ENCODE results near the gene POMP.

Gene POMP

DNA sequence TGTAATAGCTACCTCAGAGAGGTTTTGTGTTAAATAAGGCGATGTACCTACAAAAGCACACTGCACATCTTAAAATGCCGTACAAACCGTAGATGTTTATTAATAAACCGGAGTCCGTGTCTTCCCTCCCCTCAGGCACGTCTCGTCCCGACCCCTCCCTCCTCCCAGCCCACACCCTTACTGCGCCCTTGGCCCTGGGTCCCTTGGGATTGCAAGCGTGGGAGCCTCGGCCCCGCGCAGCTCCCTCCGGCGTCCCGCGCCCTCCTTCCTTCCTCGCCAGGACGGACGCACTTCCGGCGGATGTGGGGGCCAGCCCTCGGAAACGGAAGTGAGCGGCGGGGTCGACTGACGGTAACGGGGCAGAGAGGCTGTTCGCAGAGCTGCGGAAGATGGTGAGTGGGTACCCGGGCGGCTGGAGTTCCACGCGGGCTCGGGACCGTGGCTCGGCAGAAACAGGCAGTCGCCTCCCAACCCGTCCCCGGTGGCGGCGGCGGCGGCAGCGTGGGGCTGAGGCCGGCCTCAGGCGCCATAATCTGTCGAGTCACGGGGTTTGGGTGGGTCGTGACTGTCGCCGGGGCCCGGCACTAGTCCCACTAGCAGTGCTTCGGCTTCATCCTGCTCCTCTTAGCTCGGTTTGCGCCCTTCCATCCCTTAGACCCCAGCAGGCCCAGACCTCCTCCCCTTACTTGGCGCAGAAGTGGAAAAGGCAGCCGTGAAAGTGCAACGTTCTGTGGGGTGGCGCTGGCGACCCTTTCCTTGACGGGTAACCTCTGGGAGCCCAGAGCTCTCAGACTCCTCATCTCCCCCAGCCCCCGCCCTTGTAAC lies at the start of gene POMP:
TSS of gene POMP (plus strand) at position 335 of the 825 bp plus-strand sequence. CDS start at position 390, 55 bp downstream.
- DNase-seq: peak; percentile 91

- no peak for DNase-seq
Measured at GRCh38 chr13:28609381-28609780, 49.5 kb upstream of the POMP start.

DNA sequence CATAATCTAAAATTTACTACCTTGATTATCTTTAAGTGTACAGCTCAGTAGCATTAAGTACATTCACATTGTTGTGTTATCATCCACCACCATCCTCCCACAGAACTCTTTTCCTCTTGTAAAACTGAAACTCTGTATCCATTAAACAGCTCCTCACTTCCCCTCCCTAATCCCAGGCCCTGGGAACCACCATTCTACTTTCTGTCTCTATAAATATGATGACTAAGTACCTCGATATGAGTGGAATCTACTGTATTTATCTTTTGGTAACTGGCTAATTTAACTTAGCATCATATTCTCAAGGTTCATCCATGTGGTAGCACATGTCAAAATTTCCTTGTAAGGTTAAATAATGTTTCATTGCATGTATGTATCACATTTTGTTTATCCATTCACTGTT lies 49.0 kb upstream of the POMP start:
- peak; percentile 82 for DNase-seq

GRCh38 chr13:28610996-28611395 lies 47.9 kb upstream of the POMP start:
- DNase-seq: no peak

DNA sequence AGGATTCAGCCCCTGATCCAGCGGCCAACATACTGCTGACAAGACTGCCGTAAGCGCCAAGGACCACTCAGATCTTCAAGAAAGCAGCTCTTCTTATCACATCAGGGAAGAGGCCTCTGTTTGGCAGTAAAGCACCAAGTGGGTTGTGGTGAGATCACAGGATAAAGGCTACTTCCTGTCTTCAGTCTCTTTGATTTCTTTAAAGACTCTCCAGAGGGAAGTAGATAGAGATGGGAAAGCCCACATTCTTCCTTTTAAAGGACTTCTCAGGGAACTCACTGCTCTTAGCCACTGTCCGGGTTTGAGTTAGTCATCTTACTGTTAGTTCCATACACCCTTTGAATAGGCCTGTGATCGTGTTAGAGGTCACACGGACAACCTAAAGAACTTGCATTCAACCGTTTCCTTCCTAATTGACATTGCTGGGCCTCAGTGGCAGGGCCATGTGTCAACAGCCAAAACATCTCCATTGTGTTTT lies 47.2 kb upstream of the POMP start:
- DNase-seq: no peak

GRCh38 chr13:28613562-28613961 lies 45.4 kb upstream of the POMP start:
- no peak for DNase-seq

DNA sequence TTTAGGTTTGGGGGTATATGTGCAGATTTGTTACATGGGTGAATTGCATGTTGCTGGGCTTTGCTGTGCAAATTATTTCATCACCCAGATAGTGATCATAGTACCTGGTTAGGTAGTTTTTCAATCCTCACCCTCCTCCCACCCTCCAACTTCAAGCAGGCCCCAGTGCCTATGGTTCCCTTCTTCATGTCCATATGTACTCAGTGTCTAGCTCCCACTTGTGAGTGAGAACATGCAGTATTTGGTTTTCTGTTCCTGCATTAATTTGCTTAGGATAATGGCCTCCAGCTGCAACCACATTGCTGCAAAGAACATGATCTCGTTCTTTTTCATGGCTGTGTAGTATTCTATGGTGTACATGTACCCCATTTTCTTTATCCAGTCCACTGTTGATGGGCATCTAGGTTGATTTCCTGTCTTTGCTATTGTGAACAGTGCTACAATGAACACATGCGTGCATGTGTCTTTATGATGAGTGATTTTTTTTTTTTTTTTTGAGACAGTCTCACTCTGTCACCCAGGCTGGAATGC lies 42.9 kb upstream of the POMP start:
- no peak for DNase-seq

DNA sequence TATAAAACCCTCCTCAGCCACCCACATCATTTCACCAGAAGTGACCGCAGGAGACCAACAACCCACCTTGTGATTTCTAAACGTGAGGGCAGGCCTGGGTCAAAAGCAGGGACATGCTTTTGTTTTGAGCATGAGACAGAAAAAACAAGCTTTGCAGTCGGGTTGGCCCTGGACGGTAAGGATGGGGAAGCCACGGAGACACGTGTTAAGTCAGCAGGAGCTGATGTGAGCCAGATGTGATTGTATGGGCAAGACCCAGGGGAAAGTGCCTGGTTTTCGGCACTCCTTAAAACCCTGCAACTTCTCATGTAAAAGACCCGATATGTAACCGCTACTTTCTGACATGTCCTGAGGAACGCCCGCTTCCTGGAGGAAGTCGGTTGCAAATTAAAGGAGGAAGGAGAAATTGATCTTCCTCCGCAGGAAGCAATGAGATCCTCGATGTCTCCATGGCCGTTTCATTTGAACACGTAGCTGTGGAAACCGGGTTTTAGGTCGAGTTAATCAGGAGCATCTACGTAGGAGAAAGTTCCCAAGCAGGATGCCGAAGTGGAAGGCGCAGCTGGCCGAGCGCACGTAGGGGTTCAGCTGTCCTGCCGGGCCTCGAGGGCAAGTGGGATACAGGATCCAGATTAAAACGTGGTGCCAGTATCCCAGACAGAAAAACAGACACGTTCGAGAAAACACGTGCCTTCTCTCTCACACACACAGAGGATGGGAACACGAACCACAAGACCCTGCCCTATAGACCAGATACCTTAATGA lies 40.5 kb upstream of the POMP start:
- DNase-seq: no peak

- DNase-seq: peak; percentile 68
Measured at GRCh38 chr13:28620011-28620830, 38.7 kb upstream of the POMP start.

- no peak for DNase-seq
Measured at GRCh38 chr13:28621449-28621848, 37.5 kb upstream of the POMP start.

GRCh38 chr13:28622286-28622685 lies 36.6 kb upstream of the POMP start:
- no peak for DNase-seq

GRCh38 chr13:28623782-28624706 lies 34.9 kb upstream of the POMP start:
- no peak for DNase-seq

GRCh38 chr13:28624707-28625432 lies 34.1 kb upstream of the POMP start:
- no peak for DNase-seq

DNA sequence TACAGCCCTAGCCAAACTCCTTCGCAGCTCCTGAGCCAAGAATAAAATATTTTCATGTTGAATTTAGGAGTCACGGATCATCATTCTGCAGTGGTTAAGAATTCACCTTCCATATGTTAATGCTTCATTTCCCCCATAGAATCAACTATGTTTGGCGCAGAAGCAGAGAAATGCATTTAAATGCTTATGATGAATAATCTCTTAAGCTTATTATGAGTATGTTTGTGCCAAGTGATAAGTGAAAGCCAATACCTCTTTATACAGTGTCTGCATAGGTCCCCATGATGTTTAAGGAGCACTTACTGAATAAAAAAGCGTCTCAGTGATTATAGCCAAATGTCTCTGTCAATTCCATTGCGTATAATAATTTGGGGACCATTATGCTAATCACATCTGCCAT lies 32.7 kb upstream of the POMP start:
- no peak for DNase-seq

- no peak for DNase-seq
Measured at GRCh38 chr13:28628241-28628640, 30.7 kb upstream of the POMP start.

GRCh38 chr13:28630869-28631268 lies 28.1 kb upstream of the POMP start:
- no peak for DNase-seq

DNA sequence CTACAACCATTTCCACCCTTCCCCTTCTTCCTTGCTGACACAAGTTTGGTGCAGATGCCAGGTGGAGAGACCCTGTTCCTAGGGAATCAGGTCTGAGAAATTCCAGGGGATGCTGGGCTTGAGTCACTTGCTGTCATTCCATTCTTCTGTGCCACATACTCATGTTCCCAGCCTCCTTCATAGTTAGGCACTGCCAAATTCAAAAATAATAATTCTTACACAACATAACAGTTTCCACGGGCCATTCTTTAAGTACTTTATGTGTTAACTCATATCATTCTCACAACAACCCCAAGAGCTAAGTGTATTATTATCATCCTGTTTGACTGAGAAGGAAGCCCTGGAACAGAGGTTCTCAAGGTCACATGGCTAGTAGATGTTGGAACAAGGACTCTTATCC lies 27.1 kb upstream of the POMP start:
- no peak for DNase-seq

DNA sequence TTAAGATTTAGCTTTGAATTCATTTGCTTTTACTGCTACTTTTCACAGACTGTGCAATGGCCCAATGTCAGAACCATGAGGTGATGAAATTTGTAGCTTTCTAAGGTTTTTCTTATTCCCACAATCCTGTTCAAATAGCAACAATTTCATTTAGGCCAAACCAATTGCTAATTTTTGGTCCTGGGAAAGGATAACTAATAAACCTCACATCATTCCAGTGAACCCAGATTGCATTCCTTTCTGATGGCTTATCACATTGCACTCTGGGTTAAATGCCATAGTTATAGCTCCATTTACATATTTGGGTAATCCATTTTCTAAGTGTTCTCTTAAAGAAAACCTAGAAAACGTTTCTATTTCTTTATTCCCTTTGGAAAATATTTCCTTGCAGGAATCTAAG lies 22.9 kb upstream of the POMP start:
- DNase-seq: peak; percentile 84

- DNase-seq: peak; percentile 80
Measured at GRCh38 chr13:28636677-28637317, 22.1 kb upstream of the POMP start.

DNA sequence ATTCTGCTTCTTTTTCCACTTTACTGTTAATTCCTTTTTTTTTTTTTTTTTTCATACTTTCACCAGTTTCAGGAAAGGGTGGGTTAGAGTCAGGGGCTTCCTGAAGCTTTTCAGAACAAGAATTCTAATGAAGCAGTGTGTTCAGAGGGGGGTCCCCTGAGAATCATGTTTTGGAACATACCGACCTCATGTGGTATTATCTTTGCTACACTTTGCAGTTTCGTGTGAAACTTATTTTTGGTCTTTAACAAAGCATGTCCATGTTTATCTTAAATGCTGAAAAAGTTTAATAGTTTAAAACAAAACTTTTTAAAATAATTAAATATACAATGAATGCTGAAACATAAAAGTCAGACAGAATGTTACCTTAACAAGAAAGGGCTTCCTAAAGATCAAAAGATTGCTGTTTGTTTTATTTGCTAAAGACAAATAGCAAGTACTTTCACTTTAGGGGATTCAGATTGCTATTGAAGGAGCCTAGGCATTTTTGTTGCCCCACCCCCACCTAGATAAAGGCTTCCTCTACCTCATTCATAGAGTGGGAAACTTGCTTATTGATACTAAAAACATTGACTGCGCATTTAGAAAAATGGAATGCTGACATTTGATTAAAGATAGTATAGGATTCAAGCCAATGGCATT lies 21.1 kb upstream of the POMP start:
- no peak for DNase-seq

Measured in fibroblast of upper back skin (primary cell).